Stimulated activated CD4-positive, alpha-beta T cell treated with anti-CD3 and anti-CD28 coated beads, Interleukin-1b, Interleukin-23, amount 100 ng/mL, for 4 hours (primary cell): ENCODE results near the gene ZNF99.
"Not testable (repeated sequence)": the region's sequence is repeated elsewhere in the genome, so short reads cannot be mapped to it uniquely, and the experiment has no call there.

ENCODE experiments used
- DNase-seq, 2 donors: peaks; one replicate each; pipeline ENCODE4 v3.0.0-alpha.2; 2020; ENCODE audit warnings: low read depth in 2 of 2

The ZNF99 gene

DNA sequence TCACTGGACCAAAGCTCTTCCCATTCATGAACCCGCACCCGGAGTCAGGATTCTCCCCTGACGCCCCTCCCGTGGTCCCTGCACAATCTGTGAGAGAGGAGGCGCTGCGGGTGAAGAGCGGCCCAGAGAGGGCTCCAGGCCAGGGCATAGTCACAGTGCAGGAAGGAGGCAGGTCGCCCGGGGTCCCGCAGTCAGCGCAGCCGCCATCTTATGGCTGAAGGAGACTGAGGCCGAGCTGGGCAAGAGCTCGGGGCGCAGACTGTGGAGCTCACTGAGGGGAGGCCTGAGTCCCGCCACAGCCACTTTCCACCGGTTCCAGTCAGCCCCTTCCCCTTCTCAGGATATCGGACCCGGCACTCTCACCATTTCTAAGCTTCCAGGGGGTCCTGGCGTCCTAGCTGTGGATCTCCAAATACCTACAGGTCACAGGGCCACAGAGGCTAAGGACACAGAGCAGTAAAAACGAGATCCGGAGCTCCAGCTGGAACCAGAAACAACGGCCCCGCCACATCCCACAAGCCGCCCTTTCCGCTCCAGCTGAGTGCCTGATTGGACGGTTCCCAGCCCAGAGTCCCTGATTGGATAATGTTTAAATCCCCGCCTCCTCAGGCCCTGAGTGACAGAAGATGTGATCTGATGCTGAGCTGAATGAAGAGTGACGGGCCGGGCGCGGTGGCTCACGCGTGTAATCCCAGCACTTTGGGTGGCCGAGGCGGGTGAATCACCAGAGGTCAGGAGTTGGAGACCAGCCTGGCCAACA lies at the start of gene ZNF99:
Gene ZNF99 (minus strand): TSS at position 501 of the 760 bp plus-strand sequence. CDS start 135 bp downstream, at position 366.
- no peak for DNase-seq

DNA sequence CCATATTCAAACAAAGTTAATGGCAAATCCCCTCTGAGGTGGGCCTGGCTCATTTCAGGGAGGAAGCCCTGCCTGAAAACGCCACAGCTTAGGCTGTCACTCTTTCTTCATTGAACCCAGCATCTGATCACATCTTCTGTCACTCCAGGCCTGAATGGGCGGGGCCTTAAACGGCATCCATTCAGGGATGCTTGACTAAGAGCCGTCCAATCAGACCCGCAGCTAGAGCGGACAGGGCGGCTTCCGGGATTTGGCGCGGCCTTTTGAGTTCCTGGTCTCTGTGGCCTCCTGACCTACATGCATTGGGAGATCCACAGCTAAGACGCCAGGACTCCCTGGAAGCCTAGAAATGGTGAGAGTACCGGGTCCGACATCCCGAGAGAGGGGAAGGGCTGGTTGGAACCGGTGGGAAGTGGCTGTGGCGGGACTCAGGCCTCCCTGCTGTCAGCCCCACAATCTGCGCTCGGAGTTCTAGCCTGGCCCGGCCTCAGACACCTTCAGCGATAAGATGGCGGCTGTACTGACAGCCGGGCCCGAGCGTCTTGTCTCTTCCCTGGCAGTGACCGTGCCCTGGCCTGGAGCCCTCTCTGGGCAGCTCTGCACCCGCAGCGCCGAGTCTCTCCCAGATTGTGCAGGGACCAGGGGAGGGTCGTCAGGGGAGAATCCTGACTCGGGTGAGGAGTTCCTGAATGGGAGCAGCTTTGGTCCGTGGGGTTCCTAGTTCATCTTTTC lies 48.2 kb upstream of the ZNF99 start, which contains the start of gene ZNF723:
Gene ZNF723 (plus strand): TSS at position 261 of the 732 bp plus-strand sequence. CDS start 89 bp downstream, at position 350.
- DNase-seq, result no peak

DNA sequence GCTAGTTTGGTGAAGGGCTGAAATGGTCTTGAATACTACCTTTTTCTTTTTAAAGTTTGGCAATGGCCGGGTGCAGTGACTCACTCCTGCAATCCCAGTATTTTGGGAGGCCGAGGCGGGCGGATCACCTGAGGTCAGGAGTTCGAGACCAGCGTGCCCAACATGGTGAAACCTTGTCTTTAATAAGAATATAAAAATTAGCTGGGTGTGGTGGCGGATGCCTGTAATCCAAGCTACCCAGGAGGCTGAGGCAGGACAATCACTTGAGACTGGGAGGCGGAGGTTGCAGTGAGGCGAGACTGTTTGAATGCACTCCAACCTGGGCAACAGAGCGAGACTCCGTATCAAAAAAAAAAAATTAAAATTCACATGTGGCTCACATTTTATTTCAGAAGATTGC lies 47.3 kb upstream of the ZNF99 start:
- no peak for DNase-seq

DNA sequence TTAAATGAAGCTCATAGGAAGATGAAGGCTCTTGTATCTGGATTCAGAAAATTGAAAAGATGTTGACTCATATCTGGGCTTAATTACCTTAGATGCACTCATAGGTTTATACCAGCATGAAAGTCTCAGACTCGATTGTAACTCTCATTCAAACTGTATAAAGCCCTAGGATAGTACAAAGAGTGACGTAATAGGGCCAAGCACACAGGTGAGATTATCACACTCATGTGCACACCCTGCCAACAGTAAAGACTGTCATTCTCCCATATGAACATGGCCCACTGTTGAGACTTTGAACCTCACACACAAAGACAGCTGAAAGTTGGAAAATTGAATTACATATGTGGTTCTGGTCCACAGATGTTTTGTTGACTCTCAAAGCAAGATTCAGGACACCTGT lies 30.2 kb upstream of the ZNF99 start:
- no peak for DNase-seq

DNA sequence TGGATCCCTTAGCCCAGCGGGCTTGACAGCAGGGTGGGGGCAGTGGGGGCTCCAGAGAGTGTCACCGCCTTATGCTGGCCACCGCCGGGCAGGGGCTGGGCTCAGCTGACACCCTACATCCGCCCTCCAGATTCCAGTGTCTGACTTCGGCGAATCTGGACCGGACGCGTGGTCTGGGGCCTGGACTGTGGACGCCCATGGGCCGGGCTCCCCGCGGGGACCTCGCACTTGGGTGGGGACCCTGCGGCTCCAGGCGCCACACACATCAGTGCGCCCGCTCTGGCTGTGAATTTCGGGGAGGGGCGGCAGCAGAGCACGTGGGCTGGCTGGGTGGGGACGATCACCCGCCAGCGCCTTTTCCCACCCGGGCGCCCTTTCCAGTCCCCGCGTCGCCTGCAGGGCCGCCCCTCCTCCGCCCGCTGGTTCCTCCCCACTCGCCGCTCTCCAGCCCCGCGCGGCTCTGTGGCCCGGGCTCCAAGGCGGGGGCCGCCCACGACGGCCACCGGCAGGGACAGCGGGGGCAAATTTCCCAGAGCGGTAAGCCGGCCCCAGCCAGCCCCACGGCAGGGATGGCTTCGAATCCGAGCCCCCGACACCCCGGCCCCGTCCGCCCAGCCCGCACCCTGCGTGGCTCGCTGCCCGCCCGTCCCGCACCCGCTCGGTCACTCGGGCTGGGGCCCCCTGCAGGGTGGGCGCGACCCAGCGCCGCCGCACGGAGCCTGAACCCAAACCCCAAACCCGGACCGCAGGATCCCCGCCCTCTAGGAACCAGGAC lies 23.3 kb upstream of the ZNF99 start:
- DNase-seq, result no peak

DNA sequence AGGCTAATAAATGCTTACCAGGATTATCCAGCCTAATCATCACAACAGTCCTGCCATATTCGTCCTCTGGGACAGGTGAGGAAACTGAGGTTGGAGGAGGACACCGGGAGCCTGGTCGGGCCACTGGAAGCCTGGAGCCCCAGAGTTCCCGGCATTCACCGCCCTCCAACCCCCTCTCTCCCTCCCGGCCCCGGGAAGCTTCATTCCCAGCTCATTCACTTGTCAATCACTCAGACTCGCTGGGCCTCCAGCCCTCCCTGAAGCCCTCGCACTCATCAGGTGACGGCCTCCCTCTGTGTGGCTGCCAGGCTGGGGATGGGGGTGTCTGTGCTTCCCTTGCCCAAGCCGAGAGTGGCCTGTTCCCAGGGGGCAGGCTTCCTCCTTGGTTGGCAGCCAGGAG lies 22.5 kb upstream of the ZNF99 start:
- no peak for DNase-seq

DNA sequence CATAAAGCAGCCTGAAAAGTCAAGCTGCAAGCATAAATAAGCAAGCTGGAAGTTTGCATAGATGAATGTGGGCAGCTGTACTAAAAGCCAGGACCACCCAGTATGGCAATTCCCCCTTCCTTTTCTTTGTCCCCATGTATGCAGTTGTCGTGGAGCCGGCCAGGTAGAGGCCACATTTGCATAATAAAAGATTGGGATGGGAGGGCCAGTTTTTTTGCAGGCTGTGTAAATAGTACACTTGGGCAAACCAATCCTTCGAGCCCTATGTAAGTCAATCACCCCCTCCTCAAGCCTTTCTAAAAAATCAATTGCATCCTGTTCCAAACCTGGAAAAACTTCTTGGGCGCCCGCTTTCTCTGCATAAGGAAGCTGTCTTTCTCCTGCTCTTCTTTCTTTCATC lies 13.1 kb upstream of the ZNF99 start:
- no peak for DNase-seq

DNA sequence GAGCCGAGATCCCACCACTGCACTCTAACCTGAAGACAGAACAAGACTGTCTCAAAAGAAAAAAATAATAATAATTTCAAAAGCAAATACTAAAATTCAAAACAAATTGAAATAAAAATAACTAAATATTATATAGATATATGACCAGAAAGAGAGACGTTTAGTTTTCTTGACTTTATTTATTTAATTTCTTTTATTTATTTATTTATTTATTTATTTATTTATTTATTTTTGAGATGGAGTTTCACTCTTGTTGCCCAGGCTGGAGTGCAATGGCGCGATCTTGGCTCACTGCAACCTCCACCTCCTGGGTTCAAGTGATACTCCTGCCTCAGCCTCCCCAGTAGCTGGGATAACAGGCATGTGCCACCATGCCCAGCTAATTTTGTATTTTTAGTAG lies 8.9 kb upstream of the ZNF99 start:
- not testable (repeated sequence) for DNase-seq

DNA sequence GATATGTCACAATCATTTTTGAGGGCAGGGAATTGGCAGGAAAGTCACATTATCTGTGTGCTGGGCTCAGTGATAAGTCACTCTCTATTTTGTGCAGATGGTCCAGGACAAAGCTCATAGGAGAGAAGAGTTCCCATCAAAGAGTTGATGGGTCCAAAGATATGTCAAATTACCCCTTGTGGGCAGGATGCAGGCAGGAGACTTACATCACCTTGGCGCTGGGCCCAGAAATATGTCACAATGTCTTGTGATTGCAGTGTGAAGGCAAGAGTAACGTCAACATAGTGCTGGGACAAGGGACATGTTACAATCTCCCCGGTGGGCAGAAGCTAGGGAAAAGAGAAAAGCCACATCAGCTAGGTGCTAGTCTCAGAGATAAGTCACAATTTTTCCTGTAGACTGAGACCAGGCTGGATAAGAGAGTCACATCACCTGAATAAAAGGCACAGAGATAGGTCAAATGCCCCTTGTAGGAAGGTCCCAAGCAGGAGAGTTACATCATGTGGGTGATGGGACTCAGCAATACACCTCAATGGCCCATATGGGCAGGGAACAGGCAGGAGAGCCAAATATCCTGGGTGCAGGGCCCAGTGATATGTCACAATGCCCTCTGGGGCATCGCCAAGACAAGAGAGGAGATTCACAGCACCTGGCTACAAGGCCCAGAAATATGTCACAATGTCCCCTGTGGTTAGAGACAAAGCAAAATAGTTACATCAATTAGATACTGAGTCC lies 47.9 kb downstream of the ZNF99 start:
- no peak for DNase-seq

DNA sequence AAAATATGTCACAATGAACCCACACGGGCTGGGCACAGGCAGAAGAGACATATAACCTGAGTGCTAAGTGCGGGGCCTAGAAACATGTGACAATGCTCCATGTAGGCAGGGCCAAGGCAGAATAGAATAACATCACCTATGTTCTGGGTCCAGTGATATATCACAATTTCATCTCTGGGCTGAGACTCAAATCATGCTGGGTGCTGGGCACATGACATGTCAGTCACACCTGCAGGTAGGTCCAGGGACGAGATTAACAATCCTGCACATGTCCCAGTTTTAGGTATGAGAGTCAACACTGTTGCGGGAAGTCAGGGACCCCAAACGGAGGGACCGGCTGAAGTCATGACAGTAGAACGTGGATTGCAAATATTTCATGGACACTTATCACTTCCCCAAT lies 50.3 kb downstream of the ZNF99 start:
- no peak for DNase-seq

DNA sequence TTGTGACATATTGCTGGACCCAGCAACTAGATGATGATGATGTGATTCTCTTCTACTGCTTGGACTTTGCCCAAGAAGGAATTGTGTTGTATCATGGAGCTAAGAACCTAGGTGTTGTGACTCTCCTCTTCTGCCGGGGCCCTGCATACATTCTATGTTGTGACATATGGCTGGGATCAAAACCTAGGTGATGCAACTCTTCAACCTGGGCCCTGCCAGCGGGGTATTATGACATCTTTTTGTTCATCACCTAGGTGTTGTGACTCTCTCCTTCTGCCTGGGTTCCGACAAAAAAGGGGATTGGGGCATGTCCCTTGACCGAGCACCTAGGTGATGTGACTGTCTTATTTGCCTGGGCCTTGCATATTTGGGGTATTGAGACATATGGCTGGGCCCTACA lies 55.7 kb downstream of the ZNF99 start:
- DNase-seq, result not testable (repeated sequence)

DNA sequence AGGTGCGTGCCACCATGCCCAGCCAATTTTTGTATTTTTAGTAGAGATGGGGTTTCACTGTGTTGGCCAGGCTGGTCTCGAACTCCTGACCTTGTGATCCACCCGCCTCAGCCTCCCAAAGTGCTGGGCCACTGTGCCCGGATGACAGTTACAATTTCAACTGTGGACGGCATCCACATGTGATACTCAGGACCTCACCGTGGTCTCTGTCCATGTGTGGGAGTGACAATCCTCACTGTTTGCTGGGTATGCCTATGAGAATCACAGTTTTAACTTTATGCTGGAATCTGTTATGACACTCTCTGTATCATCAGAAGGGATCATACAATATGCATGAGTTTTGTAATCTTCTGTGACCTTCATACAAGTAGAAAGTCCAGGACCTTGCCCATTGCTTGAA lies 62.4 kb downstream of the ZNF99 start:
- DNase-seq, result not testable (repeated sequence)

DNA sequence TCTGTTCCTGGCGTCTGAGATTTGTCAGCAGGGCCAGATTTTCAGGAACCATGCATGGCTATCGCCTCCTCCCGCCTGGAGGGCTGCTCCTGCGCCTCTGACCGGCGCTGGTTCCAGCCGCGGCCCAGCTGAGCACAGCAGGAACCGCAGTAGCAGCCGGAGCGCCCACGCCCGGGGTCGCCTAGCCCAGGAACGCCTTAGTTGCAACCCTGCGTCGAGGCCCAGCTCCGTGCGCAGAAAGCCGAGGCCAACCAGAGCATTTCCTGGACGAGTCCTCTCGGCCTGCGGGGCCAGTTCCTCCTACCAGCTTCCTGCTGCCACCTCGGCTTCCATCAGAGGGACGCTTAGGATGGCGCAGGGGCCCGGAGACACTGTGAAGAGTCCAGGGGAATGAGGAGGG lies 75.0 kb downstream of the ZNF99 start:
- DNase-seq, result no peak

DNA sequence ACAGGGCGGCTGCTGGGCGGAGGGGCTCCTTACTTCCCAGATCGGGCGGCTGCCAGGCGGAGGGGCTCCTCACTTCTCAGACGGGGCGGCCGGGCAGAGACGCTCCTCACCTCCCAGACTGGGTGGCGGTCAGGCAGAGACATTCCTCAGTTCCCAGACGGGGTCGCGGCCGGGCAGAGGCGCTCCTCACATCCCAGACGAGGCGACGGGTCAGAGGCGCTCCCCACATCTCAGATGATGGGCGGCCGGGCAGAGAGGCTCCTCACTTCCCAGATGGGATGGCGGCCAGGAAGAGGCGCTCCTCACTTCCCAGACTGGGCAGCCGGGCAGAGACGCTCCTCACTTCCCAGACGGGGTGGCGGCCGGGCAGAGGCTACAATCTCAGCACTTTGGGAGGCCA lies 80.9 kb downstream of the ZNF99 start:
- not testable (repeated sequence) for DNase-seq

DNA sequence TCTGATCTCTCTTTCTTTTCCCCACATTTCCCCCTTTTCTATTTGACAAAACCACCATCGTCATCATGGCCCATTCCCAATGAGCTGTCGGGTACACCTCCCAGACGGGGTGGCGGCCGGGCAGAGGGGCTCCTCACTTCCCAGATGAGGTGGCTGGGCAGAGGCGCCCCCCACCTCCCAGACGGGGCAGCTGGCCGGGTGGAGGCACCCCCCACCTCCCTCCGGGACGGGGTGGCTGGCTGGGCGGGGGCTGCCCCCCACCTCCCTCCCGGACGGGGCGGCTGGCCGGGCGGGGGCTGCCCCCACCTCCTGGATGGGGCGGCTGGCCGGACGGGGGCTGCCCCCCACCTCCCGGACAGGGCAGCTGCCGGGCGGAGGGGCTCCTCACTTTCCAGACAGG lies 81.3 kb downstream of the ZNF99 start:
- DNase-seq, result not testable (repeated sequence)
